Prostate gland (tissue), 2 donors: ENCODE results near the gene LRRC8B.

Source experiments
- POLR2A ChIP-seq: fragments of 450-650 bp; IDR thresholded peaks from one replicate; pipeline ENCODE4 v1.6.1; 2016; ENCODE audit warnings: antibody characterized with exemption, mild to moderate bottlenecking
- POLR2AphosphoS5 ChIP-seq: sonication (generic); formaldehyde crosslinking; IDR thresholded peaks from one replicate; pipeline ENCODE4 v1.6.1; 2017; ENCODE audit warnings: antibody characterized with exemption
- TF ChIP-seq, protein P1 (sequence below), 4 experiments: fragments of 200-600 bp in 2 of 4; fragments of 450-650 bp in 2 of 4; sonication (generic) in 2 of 4; IDR thresholded peaks; 1 replicate in 3 of 4; 2 replicates in 1 of 4; pipeline ENCODE4 v1.5.1; 2016 to 2019; ENCODE audit warnings: antibody characterized with exemption in 4 of 4, mild to moderate bottlenecking in 2 of 4, moderate library complexity in 2 of 4

DNA sequence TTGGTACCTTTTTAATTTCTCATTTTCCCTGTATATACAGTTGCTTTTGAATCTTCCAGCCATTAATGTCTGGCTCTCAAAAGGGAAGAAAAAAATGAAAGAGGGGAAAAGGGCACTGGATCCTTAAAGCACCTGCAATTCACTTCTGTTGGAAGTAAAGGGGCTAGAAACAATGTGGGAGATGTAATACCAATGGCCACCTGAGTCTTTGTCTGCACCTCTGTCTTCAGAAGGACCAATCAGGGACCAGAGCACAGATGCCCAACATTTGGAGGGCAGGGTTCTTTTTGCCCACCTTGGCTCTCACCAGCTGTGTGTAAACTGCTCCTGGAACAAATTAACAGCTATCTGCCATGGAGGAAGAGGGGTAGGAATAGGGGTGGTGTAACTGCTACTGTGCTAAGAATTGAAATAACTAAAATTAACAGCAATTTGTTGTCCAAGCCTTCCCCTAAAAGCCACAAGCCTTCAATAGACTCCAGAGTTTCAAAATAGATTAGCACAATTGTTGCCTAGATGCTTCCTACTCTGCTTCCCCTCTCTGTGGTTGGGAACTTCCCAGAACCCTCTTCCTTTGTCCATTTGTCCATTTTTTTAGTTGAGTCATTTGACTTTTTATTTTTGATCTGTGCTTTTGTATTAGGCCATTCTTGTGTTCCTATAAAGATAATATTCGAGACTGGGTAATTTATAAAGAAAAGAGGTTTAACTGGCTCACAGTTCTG lies 11.5 kb upstream of the LRRC8B start:
- TF ChIP-seq, protein P1, sequence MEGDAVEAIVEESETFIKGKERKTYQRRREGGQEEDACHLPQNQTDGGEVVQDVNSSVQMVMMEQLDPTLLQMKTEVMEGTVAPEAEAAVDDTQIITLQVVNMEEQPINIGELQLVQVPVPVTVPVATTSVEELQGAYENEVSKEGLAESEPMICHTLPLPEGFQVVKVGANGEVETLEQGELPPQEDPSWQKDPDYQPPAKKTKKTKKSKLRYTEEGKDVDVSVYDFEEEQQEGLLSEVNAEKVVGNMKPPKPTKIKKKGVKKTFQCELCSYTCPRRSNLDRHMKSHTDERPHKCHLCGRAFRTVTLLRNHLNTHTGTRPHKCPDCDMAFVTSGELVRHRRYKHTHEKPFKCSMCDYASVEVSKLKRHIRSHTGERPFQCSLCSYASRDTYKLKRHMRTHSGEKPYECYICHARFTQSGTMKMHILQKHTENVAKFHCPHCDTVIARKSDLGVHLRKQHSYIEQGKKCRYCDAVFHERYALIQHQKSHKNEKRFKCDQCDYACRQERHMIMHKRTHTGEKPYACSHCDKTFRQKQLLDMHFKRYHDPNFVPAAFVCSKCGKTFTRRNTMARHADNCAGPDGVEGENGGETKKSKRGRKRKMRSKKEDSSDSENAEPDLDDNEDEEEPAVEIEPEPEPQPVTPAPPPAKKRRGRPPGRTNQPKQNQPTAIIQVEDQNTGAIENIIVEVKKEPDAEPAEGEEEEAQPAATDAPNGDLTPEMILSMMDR (IDR thresholded peaks at IDR 0.05) = no peak
- TF ChIP-seq POLR2AphosphoS5 = no peak
- no peak for TF ChIP-seq POLR2A
